Activated CD4-positive, alpha-beta T cell treated with anti-CD3 and anti-CD28 coated beads, Interleukin-2, amount 50 U/mL, for 4 hours (primary cell): Measurements from ENCODE around the gene U2SURP.

ENCODE experiments used
- DNase-seq, 2 experiments: peaks; one replicate each; pipeline ENCODE4 v3.0.0-alpha.2; 2020

The U2SURP gene

GRCh38 chr3:143001369-143002082 is at the start of gene U2SURP:
TSS of gene U2SURP (plus strand) at chr3:143001570. CDS start at chr3:143001629, 59 bp downstream.
- peak; percentile 87 to 88 for DNase-seq

- no peak for DNase-seq
Measured at GRCh38 chr3:142951794-142952193, 49.6 kb upstream of the U2SURP start.

- no peak for DNase-seq
Measured at GRCh38 chr3:142952272-142953193, 48.8 kb upstream of the U2SURP start.

- no peak for DNase-seq
Measured at GRCh38 chr3:142953443-142953842, 47.9 kb upstream of the U2SURP start.

- peak in 1 of 2 experiments; percentile 13 for DNase-seq
Measured at GRCh38 chr3:142958707-142959106, 42.7 kb upstream of the U2SURP start.

GRCh38 chr3:142960322-142960850 is 41.0 kb upstream of the U2SURP start:
- DNase-seq = no peak

GRCh38 chr3:142961539-142961938 is 39.8 kb upstream of the U2SURP start:
- DNase-seq = no peak

- DNase-seq = no peak
Measured at GRCh38 chr3:142962175-142962519, 39.2 kb upstream of the U2SURP start.

GRCh38 chr3:142962520-142963233 is 38.7 kb upstream of the U2SURP start:
- no peak for DNase-seq

GRCh38 chr3:142963234-142963515 is 38.2 kb upstream of the U2SURP start:
- DNase-seq = no peak

GRCh38 chr3:142963516-142964448 is 37.6 kb upstream of the U2SURP start, which contains the start of gene PAQR9:
TSS of gene PAQR9 (minus strand) at chr3:142963674. CDS start at chr3:142963336, 338 bp downstream.
- DNase-seq = no peak

- DNase-seq = no peak
Measured at GRCh38 chr3:142965581-142965980, 35.8 kb upstream of the U2SURP start.

- no peak for DNase-seq
Measured at GRCh38 chr3:142966808-142967207, 34.6 kb upstream of the U2SURP start.

- DNase-seq = no peak
Measured at GRCh38 chr3:142968319-142969025, 32.9 kb upstream of the U2SURP start.

- DNase-seq = no peak
Measured at GRCh38 chr3:142971431-142971830, 29.9 kb upstream of the U2SURP start.

GRCh38 chr3:142972092-142972753 is 29.1 kb upstream of the U2SURP start:
- no peak for DNase-seq

- no peak for DNase-seq
Measured at GRCh38 chr3:142973217-142974009, 28.0 kb upstream of the U2SURP start.

GRCh38 chr3:142975316-142975995 is 25.9 kb upstream of the U2SURP start:
- no peak for DNase-seq
